ENCODE data around the gene GAL3ST2. TPM values are rescaled to one million over a fixed set of nuclear protein-coding genes. Genes with fewer than 3 reads are reported as not detected.
A peak's percentile ranks its signal among the peaks of the same experiment; 100 is the strongest.
"Not testable (repeated sequence)": the region's sequence is repeated elsewhere in the genome, so short reads cannot be mapped to it uniquely, and the experiment has no call there.

The GAL3ST2 gene
- total RNA-seq, 2 experiments from 2014 or later, result 1.5 to 1.9 TPM

- ChIA-PET CTCF (no interaction called here), POLR2A (no interaction called here)
- intact Hi-C loops (cut with DNase I, micrococcal nuclease), result no loop called here
- no peak overlapping the region for H3K4me3 ChIP-seq (ENCODE audit: low read length)
- Mint-ChIP-seq H3K9me3 (no peaks in the 10 kb centered on the region), H3K36me3 (ENCODE audit: low read depth) (no peaks in the 10 kb centered on the region), H3K4me3 (no peak overlapping the region), H3K4me1 (ENCODE audit: low read depth) (peaks cover 5% of the 10 kb centered on the region), H3K27ac (no peak overlapping the region), H3K27me3 (peaks cover 9% of the 10 kb centered on the region)
- peaks cover 0 to 3% of the 10 kb centered on the region in 2 experiments for H3K27me3 ChIP-seq (ENCODE audit: control insufficient read depth in 1 of 2, insufficient read depth in 2 of 2, low read length in 2 of 2)
- no peak for DNase-seq
- no peaks in the 10 kb centered on the region for H3K36me3 ChIP-seq (ENCODE audit: insufficient read depth, low read length)
- no peak overlapping the region for H3K27ac ChIP-seq (ENCODE audit: low read depth in 1 of 2, low read length in 2 of 2)
- no peak for ATAC-seq (ENCODE audit: poor library complexity)
- no peak for TF ChIP-seq CTCF (IDR thresholded peaks at IDR 0.05)
- H3K4me1 ChIP-seq (ENCODE audit: insufficient read depth, low read length), result peaks cover 25% of the 10 kb centered on the region
- H3K9me3 ChIP-seq (ENCODE audit: control insufficient read depth in 1 of 2, insufficient read depth in 1 of 2, low read length in 2 of 2), result peaks cover 0 to 3% of the 10 kb centered on the region in 2 experiments
Measured at GRCh38 chr2:241820625-241821384, 44.2 kb downstream of the GAL3ST2 start.

- Mint-ChIP-seq H3K27me3 (peaks cover 9% of the 10 kb centered on the region), H3K9me3 (no peaks in the 10 kb centered on the region), H3K27ac (no peak overlapping the region), H3K36me3 (ENCODE audit: low read depth) (no peaks in the 10 kb centered on the region), H3K4me1 (ENCODE audit: low read depth) (peaks cover 5% of the 10 kb centered on the region), H3K4me3 (no peak overlapping the region)
- intact Hi-C loops (cut with DNase I, micrococcal nuclease), result no loop called here
- ATAC-seq (ENCODE audit: poor library complexity) (no peak), DNase-seq (no peak)
- POLR2A ChIA-PET, result no interaction called here
- Histone ChIP-seq H3K4me3 (ENCODE audit: low read length) (no peak overlapping the region), H3K9me3 (ENCODE audit: control insufficient read depth in 1 of 2, insufficient read depth in 1 of 2, low read length in 2 of 2) (peaks cover under 1 to 9% of the 10 kb centered on the region in 2 experiments), H3K36me3 (ENCODE audit: insufficient read depth, low read length) (no peaks in the 10 kb centered on the region), H3K4me1 (ENCODE audit: insufficient read depth, low read length) (peaks cover 23% of the 10 kb centered on the region), H3K27me3 (ENCODE audit: control insufficient read depth in 1 of 2, insufficient read depth in 2 of 2, low read length in 2 of 2) (peaks cover 0 to 3% of the 10 kb centered on the region in 2 experiments), H3K27ac (ENCODE audit: low read depth in 1 of 2, low read length in 2 of 2) (no peak overlapping the region)
- CTCF ChIA-PET, result no interaction called here
- TF ChIP-seq CTCF (IDR thresholded peaks at IDR 0.05), result no peak
Measured at GRCh38 chr2:241821460-241822263, 45.0 kb downstream of the GAL3ST2 start.

GRCh38 chr2:241822264-241822623, 45.6 kb downstream of the GAL3ST2 start:
- Histone ChIP-seq H3K27ac (ENCODE audit: low read depth in 1 of 2, low read length in 2 of 2) (no peak overlapping the region), H3K9me3 (ENCODE audit: control insufficient read depth in 1 of 2, insufficient read depth in 1 of 2, low read length in 2 of 2) (peaks cover 7 to 9% of the 10 kb centered on the region in 2 experiments), H3K4me3 (ENCODE audit: low read length) (no peak overlapping the region), H3K36me3 (ENCODE audit: insufficient read depth, low read length) (no peaks in the 10 kb centered on the region), H3K4me1 (ENCODE audit: insufficient read depth, low read length) (peaks cover 17% of the 10 kb centered on the region), H3K27me3 (ENCODE audit: control insufficient read depth in 1 of 2, insufficient read depth in 2 of 2, low read length in 2 of 2) (peaks cover 0 to 3% of the 10 kb centered on the region in 2 experiments)
- Mint-ChIP-seq H3K9me3 (peaks cover 2% of the 10 kb centered on the region), H3K27ac (no peak overlapping the region), H3K4me1 (ENCODE audit: low read depth) (peaks cover 5% of the 10 kb centered on the region), H3K36me3 (ENCODE audit: low read depth) (no peaks in the 10 kb centered on the region), H3K27me3 (peaks cover 9% of the 10 kb centered on the region), H3K4me3 (no peak overlapping the region)
- CTCF ChIA-PET, result no interaction called here
- POLR2A ChIA-PET, result no interaction called here
- ATAC-seq (ENCODE audit: poor library complexity) (no peak), DNase-seq (no peak)
- no peak for TF ChIP-seq CTCF (IDR thresholded peaks at IDR 0.05)
- intact Hi-C loops (cut with DNase I, micrococcal nuclease), result no loop called here

GRCh38 chr2:241823531-241824437, 47.2 kb downstream of the GAL3ST2 start:
- H3K36me3 Mint-ChIP-seq (ENCODE audit: low read depth); H3K4me3 Mint-ChIP-seq; ATAC-seq (ENCODE audit: poor library complexity); H3K27ac ChIP-seq (ENCODE audit: low read depth in 1 of 2, low read length in 2 of 2); H3K27me3 ChIP-seq (ENCODE audit: control insufficient read depth in 1 of 2, insufficient read depth in 2 of 2, low read length in 2 of 2); H3K27me3 Mint-ChIP-seq; H3K9me3 Mint-ChIP-seq; POLR2A ChIA-PET; H3K4me1 Mint-ChIP-seq (ENCODE audit: low read depth); H3K36me3 ChIP-seq (ENCODE audit: insufficient read depth, low read length); intact Hi-C loops (cut with DNase I, micrococcal nuclease); H3K4me3 ChIP-seq (ENCODE audit: low read length): not testable (repeated sequence)
- Histone ChIP-seq H3K9me3 (ENCODE audit: control insufficient read depth in 1 of 2, insufficient read depth in 1 of 2, low read length in 2 of 2) (peaks cover 13% of the 10 kb centered on the region in 2 experiments), H3K4me1 (ENCODE audit: insufficient read depth, low read length) (peaks cover 12% of the 10 kb centered on the region)
- peak in 1 of 14 experiments; percentile 37 for DNase-seq
- CTCF ChIA-PET, result interaction anchor here (1.1 kb wide), 1 partner anchor 11 kb away, joined by 4 read pairs; no protein-coding TSS in a partner anchor
- H3K27ac Mint-ChIP-seq, result peak overlapping the region; percentile 1
